HG02885 (cell line): Measurements from ENCODE around the gene SSTR4.
"Not testable (repeated sequence)": the region's sequence is repeated elsewhere in the genome, so short reads cannot be mapped to it uniquely, and the experiment has no call there.

ENCODE experiments used
- ATAC-seq: cut with Tn5 transposase; IDR thresholded peaks from one replicate; pipeline ENCODE4 v1.9.1; 2021; ENCODE audit warnings: mild to moderate bottlenecking; ENCODE audit not compliant: unreplicated experiment, poor library complexity

The SSTR4 gene

GRCh38 chr20:23017516-23017915 is 17.6 kb upstream of the SSTR4 start:
- ATAC-seq: no peak

DNA sequence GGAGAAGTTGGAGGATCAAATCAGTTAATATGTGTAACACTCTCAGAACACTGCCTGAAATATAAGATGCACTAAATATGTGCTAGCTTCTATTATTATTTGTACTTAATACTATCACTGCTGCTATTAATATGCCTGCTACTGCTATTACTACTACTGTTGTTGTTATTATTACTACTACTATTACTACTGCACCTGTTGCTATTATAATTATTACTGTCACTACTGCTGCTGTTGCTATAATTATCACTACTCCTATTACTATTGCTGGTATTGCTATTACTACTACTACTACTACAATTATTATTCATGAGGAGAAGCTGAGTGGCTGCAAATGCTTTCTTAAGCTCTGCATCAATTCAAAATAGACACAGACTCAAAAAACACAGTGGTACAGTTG is 16.7 kb upstream of the SSTR4 start:
- ATAC-seq: peak; percentile 67

- ATAC-seq: no peak
These were observed 16.2 kb upstream of the SSTR4 start for GRCh38 chr20:23018941-23019340.

GRCh38 chr20:23019403-23019802 is 15.7 kb upstream of the SSTR4 start:
- ATAC-seq: no peak

DNA sequence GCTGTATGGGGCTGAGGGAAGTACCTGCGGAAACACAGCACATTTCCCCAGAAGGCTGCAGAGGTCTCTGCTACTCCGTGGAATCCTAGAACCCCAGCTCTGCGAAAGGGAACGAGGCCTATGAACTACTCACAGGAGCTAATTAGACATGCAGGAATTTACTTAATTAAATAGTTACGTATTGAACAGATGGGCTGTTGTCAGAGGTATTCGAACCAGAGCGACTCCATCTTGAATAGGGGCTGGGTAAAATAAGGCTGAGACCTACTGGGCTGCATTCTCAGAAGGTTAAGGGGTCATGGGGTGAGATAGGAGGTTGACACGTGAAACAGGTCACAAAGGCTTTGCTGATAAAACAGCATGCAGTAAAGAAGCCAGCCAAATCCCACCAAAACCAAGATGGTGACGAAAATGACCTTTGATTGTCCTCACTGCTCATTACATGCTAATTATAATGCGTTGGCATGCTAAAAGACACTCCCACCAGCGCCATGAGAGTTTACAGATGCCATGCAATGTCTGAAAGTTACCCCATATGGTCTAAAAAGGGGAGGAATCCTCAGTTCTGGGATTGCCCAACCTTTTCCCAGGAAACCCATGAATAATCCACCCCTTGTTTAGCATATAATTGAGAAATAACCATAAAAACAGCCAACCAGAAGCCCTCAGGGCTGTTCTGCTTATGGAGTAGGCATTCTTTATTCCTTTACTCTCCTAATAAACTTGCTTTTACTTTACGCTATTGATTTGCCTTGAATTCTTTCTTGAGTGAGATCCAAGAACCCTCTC is 14.7 kb upstream of the SSTR4 start:
- ATAC-seq: no peak

DNA sequence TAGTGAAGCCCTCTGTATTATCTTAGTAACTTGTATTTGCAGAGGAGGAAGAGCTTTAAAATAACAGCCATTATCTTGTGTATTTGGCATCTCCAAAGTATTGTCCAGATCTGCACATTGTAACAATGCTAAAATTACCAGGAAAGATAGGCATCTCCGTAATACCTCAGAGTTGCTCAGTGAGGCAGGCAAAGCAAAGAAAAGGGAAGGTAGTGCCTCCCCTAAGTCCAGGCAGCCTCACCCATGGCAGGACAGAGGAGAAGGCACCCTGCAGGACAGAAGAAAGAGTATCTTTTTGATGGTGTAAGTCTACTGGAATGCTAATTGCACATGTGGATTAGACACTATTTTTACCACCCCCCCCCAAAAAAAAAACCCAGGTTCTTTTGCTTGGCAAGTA is 13.6 kb upstream of the SSTR4 start:
- no peak for ATAC-seq

DNA sequence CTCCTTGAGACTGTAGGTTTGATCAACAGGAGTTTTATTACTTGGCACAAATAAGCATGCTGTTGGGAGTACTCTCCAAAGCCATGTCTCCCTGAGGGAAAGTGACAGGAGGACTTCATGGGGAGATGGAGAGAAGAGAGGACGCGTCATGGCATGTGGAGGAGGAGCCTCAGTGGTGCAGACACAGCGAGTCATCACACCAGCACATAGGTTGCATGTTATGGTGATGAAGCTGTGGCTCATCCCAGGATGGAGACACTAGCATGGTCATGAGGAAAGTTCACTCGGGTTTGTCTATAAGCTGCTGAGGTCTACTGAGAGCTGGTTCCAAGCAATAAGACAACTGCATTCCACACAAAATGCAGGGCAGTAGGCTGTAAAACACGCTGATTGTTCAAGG is 13.2 kb upstream of the SSTR4 start:
- no peak for ATAC-seq

- no peak for ATAC-seq
These were observed 12.3 kb upstream of the SSTR4 start for GRCh38 chr20:23022849-23023248.

GRCh38 chr20:23023621-23024177 is 11.4 kb upstream of the SSTR4 start:
- ATAC-seq: no peak

DNA sequence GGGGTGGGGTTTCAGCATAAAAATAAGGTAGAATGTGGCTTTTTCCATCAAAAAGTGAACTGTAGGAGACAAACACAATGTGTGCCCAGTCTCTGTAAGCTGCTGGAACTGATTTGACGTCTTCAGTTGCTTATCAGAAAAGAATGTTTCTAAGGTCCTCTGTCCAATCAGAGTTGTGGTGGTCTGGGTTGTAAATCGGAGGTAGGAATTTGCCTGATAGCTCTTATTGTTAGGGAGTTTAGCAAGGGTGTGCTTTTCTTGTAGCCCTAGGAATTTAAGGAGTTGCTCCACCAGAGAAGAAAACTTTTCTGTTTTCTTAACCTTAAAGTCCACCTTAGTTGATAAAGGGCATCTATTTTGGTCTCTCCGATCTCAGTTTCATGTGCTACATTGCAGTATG is 10.4 kb upstream of the SSTR4 start:
- no peak for ATAC-seq

GRCh38 chr20:23025503-23025902 is 9.6 kb upstream of the SSTR4 start:
- not testable (repeated sequence) for ATAC-seq

GRCh38 chr20:23027721-23028120 is 7.4 kb upstream of the SSTR4 start:
- ATAC-seq: no peak

- ATAC-seq: no peak
These were observed 6.7 kb upstream of the SSTR4 start for GRCh38 chr20:23028392-23028791.

DNA sequence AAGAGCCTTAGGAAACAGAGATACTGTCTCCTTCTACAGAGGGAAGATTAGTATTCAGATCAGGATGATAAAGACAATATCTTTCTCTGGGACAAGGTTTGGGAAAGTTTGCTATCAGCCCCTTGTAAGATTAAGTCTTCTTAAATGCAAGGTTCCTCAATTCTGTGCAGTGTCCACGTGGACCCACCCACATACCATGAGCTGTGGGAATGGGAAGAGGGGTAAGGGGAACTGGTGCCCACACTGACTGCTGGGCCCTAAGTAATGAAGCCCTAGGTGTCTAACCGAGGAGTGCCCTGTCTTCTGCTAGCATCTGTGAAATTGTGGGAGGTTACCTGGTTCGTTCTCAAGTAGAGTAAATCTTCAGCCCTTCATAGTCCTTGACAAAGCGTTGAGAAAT is 5.8 kb upstream of the SSTR4 start:
- no peak for ATAC-seq

DNA sequence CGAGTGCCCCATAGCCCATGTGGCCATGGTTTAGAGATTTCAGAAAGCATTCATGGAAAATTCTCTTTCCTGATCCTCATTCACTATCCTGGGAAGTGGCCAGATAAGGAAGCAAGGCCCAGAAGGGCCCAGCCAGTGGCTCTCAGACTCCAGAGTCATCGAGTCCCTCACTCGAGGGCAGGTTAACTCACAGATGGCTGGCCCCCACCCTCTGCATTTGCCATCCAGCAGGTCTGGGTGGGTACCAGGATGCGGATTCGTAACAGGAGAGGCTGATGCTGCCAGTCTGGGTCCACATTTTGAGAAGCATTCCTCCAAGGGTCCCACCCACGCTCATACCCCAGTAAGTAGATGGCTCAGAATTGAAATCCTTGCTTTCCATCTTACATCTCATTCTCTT is 3.8 kb upstream of the SSTR4 start:
- ATAC-seq: no peak

DNA sequence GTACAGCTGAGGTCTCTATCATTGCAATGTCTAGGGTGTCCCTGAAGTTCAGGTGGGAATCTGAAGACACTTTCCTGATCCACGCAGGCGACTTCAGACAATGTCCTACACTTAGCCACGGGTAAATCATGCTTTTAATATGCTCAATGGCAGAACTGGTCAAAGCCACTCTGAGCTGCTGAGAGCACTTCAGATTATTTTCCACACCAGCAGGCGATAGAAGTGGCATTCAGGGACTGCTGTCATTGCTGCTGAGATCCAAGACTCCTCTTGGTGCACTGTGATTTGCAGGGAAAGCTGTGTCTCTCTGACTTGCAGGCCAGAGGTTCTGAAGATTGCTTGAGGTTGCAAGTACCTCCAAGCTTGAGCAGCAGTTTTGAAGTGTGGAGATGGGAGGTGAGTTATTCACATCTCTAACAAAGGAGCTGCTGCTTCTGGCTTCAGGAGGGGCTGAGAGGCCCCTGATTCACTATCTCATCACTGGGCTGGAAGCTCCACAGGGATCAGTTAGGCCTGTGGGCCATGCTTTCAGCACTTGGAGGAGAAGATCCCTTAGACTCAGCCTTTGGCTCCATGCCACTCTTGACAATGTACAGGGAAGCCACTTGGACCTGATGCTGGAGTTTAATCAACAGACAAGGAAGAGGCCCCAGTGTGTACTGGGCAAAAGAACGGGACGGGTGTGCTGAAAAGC is 2.9 kb upstream of the SSTR4 start:
- no peak for ATAC-seq

DNA sequence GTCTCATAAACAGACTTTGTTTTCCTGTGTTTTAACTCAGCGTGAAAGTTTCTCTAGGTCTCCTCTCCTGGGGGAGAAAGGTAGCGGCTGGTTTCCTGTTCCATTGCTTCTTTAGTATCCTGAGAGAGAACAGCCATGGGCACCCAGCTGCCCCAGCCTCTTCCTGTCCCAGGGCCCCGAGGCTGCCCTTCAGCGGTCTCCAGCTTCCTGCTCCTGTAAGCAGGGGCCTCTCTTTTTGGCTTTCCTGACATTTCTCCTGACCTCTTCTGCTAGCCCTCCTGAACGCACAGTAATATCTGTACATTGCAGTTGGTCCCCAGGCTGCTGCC is 2.4 kb upstream of the SSTR4 start:
- no peak for ATAC-seq

DNA sequence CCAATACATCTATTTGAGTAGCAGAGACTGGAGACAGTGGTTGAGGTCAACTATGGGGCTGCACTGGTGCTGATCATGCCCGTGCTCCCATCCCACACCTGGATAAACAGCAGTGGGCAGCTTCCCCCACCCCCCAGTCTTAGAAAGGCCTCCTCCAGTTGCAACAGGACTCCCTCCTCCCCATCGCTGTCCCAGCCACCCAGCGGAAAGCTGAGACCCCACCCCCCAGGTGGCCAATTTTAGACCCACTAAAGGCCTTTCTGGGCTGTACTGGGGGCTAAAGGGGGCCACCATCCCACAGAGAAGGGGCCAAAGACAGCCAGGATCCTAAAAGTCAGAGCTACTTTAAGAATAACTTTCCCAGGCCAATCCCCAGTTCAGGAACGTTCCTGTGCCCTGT is 1.2 kb upstream of the SSTR4 start:
- no peak for ATAC-seq

GRCh38 chr20:23035731-23036130 is 619 bp downstream of the SSTR4 start:
- ATAC-seq: no peak

DNA sequence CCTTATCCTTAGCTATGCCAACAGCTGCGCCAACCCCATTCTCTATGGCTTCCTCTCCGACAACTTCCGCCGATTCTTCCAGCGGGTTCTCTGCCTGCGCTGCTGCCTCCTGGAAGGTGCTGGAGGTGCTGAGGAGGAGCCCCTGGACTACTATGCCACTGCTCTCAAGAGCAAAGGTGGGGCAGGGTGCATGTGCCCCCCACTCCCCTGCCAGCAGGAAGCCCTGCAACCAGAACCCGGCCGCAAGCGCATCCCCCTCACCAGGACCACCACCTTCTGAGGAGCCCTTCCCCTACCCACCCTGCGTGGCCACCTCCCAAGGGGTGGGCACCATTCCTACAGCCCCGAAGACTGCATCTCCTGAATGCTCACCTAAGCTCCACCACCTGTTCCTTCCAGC is 1.3 kb downstream of the SSTR4 start:
- ATAC-seq: no peak

DNA sequence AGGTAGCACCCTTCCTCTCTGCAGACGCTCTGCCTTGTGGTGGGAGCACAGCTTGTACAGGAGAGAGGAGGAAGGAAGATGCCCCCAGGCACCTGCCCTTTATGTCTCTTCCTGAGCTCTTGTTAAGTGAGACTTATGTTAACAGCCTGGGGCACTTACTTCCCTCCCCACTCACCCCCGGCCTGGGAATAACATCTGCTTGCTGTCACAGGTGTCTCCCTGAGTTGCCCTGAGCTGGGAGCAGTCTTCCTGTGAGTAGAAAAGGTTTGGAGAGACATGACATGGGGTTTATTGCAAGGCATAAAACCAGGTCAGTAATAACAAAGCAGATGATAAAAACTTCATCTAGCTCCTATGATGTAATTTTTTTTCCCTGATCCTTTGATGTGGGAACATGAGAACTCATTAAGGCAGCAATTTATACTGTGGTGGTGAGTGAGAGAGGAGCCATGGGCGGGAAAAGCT is 1.9 kb downstream of the SSTR4 start:
- ATAC-seq: no peak
